GM19351 (cell line): ENCODE measurements around the gene VWA8.
A peak's percentile ranks its signal among the peaks of the same experiment; 100 is the strongest.
"Not testable (repeated sequence)": the region's sequence is repeated elsewhere in the genome, so short reads cannot be mapped to it uniquely, and the experiment has no call there.

ENCODE experiments used
- ATAC-seq: cut with Tn5 transposase; IDR thresholded peaks from one replicate; pipeline ENCODE4 v1.9.1; 2021; ENCODE audit warnings: mild to moderate bottlenecking, moderate library complexity; ENCODE audit not compliant: unreplicated experiment

VWA8 gene

GRCh38 chr13:41969072-41969471, 8.2 kb upstream of the VWA8 start:
- no peak for ATAC-seq

- ATAC-seq = no peak
Observed at GRCh38 chr13:41966671-41967070, 5.8 kb upstream of the VWA8 start.

GRCh38 chr13:41962994-41963393, 2.1 kb upstream of the VWA8 start:
- ATAC-seq = no peak

GRCh38 chr13:41961466-41961760, 504 bp upstream of the VWA8 start:
- no peak for ATAC-seq

GRCh38 chr13:41960211-41960636, 685 bp downstream of the VWA8 start:
- ATAC-seq = peak; percentile 17

GRCh38 chr13:41956272-41956671, 4.6 kb downstream of the VWA8 start:
- no peak for ATAC-seq

- no peak for ATAC-seq
Observed at GRCh38 chr13:41955605-41956004, 5.3 kb downstream of the VWA8 start.

GRCh38 chr13:41954226-41954625, 6.7 kb downstream of the VWA8 start:
- ATAC-seq = no peak

- ATAC-seq = no peak
Observed at GRCh38 chr13:41952749-41953148, 8.2 kb downstream of the VWA8 start.

GRCh38 chr13:41949104-41949503, 11.8 kb downstream of the VWA8 start:
- ATAC-seq = not testable (repeated sequence)

- ATAC-seq = no peak
Observed at GRCh38 chr13:41945926-41946325, 15.0 kb downstream of the VWA8 start.

GRCh38 chr13:41944635-41945397, 16.1 kb downstream of the VWA8 start:
- ATAC-seq = no peak

GRCh38 chr13:41944229-41944628, 16.7 kb downstream of the VWA8 start:
- ATAC-seq = no peak

GRCh38 chr13:41942462-41943094, 18.3 kb downstream of the VWA8 start:
- ATAC-seq = no peak

GRCh38 chr13:41941174-41941573, 19.7 kb downstream of the VWA8 start:
- no peak for ATAC-seq

- ATAC-seq = no peak
Observed at GRCh38 chr13:41939398-41939797, 21.5 kb downstream of the VWA8 start.

- no peak for ATAC-seq
Observed at GRCh38 chr13:41938918-41939317, 22.0 kb downstream of the VWA8 start.

- no peak for ATAC-seq
Observed at GRCh38 chr13:41937388-41937787, 23.5 kb downstream of the VWA8 start.

GRCh38 chr13:41935501-41935900, 25.4 kb downstream of the VWA8 start:
- ATAC-seq = no peak

- no peak for ATAC-seq
Observed at GRCh38 chr13:41934994-41935393, 25.9 kb downstream of the VWA8 start.

- no peak for ATAC-seq
Observed at GRCh38 chr13:41934120-41934519, 26.8 kb downstream of the VWA8 start.

GRCh38 chr13:41931337-41931736, 29.6 kb downstream of the VWA8 start:
- ATAC-seq = no peak

GRCh38 chr13:41930154-41930553, 30.8 kb downstream of the VWA8 start:
- ATAC-seq = no peak
